Epithelial cell of proximal tubule (primary cell): ENCODE results near the gene TARS2. TPM values are rescaled to one million over a fixed set of nuclear protein-coding genes. Genes with fewer than 3 reads are reported as not detected.

Experiments
- DNase-seq: peaks from one replicate; pipeline ENCODE4 v3.0.0-alpha.2; 2011; ENCODE audit warnings: low read depth
- H3K4me3 ChIP-seq: 2 replicates; pipeline ENCODE4 v1.5.1; 2011; ENCODE audit warnings: low read depth, mild to moderate bottlenecking, low read length
- CTCF ChIP-seq: conservative IDR thresholded peaks from 2 replicates; pipeline ENCODE4 v1.5.1; 2012; ENCODE audit warnings: low read depth, mild to moderate bottlenecking, low read length
- total RNA-seq: library from RNA; depleted of rRNA; stranded (reverse); fragments of >200 nt; gene quantifications from 2 replicates; pipeline ENCODE4 v1.2.3, GENCODE V29; 2015

TARS2 gene
- total RNA-seq, 1 donor from 2014 or later, result 20.5 TPM

DNA sequence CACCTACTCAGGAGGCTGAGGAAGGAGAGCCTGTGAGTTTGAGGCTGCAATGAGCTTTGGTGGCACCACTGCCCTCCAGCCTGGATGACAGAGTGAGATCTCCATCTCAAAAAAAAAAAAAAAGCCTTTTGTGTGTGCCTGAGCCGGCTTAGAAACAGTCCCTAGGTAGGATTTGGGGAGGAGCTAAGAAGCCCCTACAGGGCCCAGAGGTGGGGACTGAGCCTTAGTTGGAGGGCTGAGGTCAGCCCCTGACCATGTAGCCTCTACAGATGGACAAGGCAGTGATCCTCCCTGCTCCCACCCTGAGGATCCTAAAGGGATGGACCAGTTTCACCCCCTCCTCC is 64.5 kb downstream of the TARS2 start:
- no peak overlapping the region for H3K4me3 ChIP-seq
- no peak for DNase-seq
- TF ChIP-seq CTCF, result no peak

- no peak for DNase-seq
- TF ChIP-seq CTCF, result no peak
- H3K4me3 ChIP-seq, result no peak overlapping the region
These were observed 65.1 kb downstream of the TARS2 start for GRCh38 chr1:150552128-150552910.

- H3K4me3 ChIP-seq, result no peak overlapping the region
- DNase-seq, result no peak
- TF ChIP-seq CTCF, result no peak
These were observed 65.7 kb downstream of the TARS2 start for GRCh38 chr1:150552911-150553289.

DNA sequence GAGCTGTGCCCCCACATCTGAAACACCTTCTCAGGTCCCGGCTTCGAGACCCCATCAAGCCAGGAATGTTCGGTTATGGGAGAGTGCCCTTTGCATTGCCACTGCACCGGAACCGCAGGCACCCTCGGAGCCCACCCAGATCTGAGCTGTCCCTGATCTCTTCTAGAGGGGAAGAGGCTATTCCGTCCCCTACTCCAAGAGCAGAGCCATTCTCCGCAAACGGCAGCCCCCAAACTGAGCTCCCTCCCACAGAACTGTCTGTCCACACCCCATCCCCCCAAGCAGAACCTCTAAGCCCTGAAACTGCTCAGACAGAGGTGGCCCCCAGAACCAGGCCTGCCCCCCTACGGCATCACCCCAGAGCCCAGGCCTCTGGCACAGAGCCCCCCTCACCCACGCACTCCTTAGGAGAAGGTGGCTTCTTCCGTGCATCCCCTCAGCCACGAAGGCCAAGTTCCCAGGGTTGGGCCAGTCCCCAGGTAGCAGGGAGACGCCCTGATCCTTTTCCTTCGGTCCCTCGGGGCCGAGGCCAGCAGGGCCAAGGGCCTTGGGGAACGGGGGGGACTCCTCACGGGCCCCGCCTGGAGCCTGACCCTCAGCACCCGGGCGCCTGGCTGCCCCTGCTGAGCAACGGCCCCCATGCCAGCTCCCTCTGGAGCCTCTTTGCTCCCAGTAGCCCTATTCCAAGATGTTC is 66.3 kb downstream of the TARS2 start:
- DNase-seq, result no peak
- TF ChIP-seq CTCF, result no peak

GRCh38 chr1:150554086-150554452 is 66.8 kb downstream of the TARS2 start:
- no peak overlapping the region for H3K4me3 ChIP-seq
- DNase-seq, result no peak
- no peak for TF ChIP-seq CTCF

More for the DNA sequence above, 66.3 kb downstream of the TARS2 start:
- H3K4me3 ChIP-seq, result no peak overlapping the region

- no peak for DNase-seq
- no peak overlapping the region for H3K4me3 ChIP-seq
- TF ChIP-seq CTCF, result no peak
These were observed 68.2 kb downstream of the TARS2 start for GRCh38 chr1:150555198-150555970.
